ENCODE results near the gene ATP6V1A.

- no peak for TF ChIP-seq CTCF (IDR thresholded peaks at IDR 0.05; ENCODE audit: insufficient read depth, low read length)
- no peak for TF ChIP-seq REST (IDR thresholded peaks at IDR 0.05; ENCODE audit: insufficient replicate concordance, low read depth)
- no peak for TF ChIP-seq GABPA (IDR thresholded peaks at IDR 0.05; ENCODE audit: low read depth)
- TF ChIP-seq POLR2AphosphoS5 (IDR thresholded peaks at IDR 0.05; ENCODE audit: low read depth): peak; percentile 18; the same call in 1 of the 2 replicates
Observed at GRCh38 chr3:113747283-113748046, 630 bp downstream of the ATP6V1A start.

Data from HL-60 (cell line).